ENCODE measurements around the gene DNAJB1. TPM values are rescaled to one million over a fixed set of nuclear protein-coding genes. Genes with fewer than 3 reads are reported as not detected.

Gene DNAJB1
- total RNA-seq, 1 experiment from 2014 or later, result 77.7 TPM

DNA sequence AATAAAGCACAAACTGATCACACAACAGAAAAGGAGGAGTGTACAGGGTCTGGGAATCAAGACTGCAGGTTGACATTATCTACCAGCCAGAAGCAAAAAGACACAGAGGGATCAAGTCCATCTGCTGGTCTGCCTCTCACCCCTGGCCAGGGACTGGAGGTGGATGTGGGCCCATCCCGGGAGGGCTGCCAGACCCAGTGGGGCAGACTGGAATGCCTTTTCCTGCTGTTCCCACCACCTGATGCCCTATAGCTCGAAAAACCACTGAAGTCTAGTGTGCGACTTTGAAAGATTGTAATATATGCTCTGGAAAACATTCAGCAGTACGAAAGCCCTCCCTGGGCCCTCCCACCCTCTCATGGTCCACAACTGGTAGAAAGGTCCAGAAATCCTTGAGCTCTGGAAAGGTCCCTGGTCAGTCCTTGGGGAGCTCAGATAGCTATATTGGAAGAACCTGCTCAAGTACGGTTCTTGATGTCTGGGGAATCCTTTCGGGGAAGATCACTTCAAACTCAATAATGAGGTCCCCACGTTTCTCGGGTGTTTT is 2.6 kb downstream of the DNAJB1 start:
- no peaks in the 10 kb centered on the region for H4K20me1 ChIP-seq (ENCODE audit: control insufficient read depth, insufficient read depth, insufficient read length)
- H3K4me2 ChIP-seq (ENCODE audit: insufficient read depth, insufficient read length, low read length), result peak overlapping the region; percentile 88
- peaks cover 9% of the 10 kb centered on the region for H3K79me1 ChIP-seq (ENCODE audit: insufficient read depth, low read depth, low read length, poor library complexity, severe bottlenecking)
- H3K4me1 ChIP-seq (ENCODE audit: insufficient read depth, low read length), result no peaks in the 10 kb centered on the region
- H4K91ac ChIP-seq (ENCODE audit: insufficient read length, low read depth, low read length), result no peak overlapping the region
- H3K36me3 Mint-ChIP-seq (ENCODE audit: insufficient read depth in 1 of 3, low read depth in 3 of 3), result peaks cover 27 to 36% (median 32%) of the 10 kb centered on the region in 3 experiments; a peak in 6 of 7 replicates
- no peak overlapping the region for H2BK20ac ChIP-seq (ENCODE audit: low read depth, low read length, poor library complexity, severe bottlenecking)
- no CpG with 5 or more reads among the region's 8 CpGs for WGBS (ENCODE audit: extremely low coverage, insufficient read length, low lambda C conversion rate)
- no peak overlapping the region for H2AK5ac ChIP-seq (ENCODE audit: insufficient read length, low read length)
- H3K4me3 Mint-ChIP-seq, result peak overlapping the region; percentile 91 to 94; a peak in 3 of 5 replicates
- H4K5ac ChIP-seq (ENCODE audit: insufficient read length, low read depth, low read length), result no peak overlapping the region
- no peak overlapping the region for H3K27ac ChIP-seq (ENCODE audit: insufficient read length, low read depth, low read length)
- H3K14ac ChIP-seq (ENCODE audit: insufficient read depth, low read length), result no peak overlapping the region
- no peak overlapping the region for H3K56ac ChIP-seq (ENCODE audit: insufficient read length, low read depth, low read length)
- H3K18ac ChIP-seq (ENCODE audit: insufficient read length, low read depth, low read length), result no peak overlapping the region
- H2AFZ ChIP-seq (ENCODE audit: low read length), result no peak overlapping the region
- peaks cover 26 to 32% of the 10 kb centered on the region in 2 experiments for H3K4me1 Mint-ChIP-seq
- peaks cover 14% of the 10 kb centered on the region; the same call in 1 of the 2 replicates for H3K79me2 ChIP-seq (ENCODE audit: insufficient read depth, low read length)
- H3K23me2 ChIP-seq (ENCODE audit: insufficient read length, low read depth, low read length, poor library complexity, severe bottlenecking), result peaks cover 9% of the 10 kb centered on the region
- H2BK120ac ChIP-seq (ENCODE audit: low read depth, low read length, poor library complexity, severe bottlenecking), result no peak overlapping the region
- H3K23ac ChIP-seq (ENCODE audit: insufficient read length, low read depth, low read length), result no peak overlapping the region
- H3K27me3 Mint-ChIP-seq (ENCODE audit: low read depth), result peaks cover 1% of the 10 kb centered on the region; the same call in 1 of the 2 replicates
- no peak for DNase-seq
- no peaks in the 10 kb centered on the region for H3K9me3 ChIP-seq (ENCODE audit: control insufficient read depth, low read depth, low read length)
- H3K27ac Mint-ChIP-seq, result peak overlapping the region in 1 of 3 experiments; percentile 42; a peak in 1 of 7 replicates
- H3K27me3 ChIP-seq (ENCODE audit: insufficient read depth, low read length), result no peaks in the 10 kb centered on the region
- no peak overlapping the region for H2BK12ac ChIP-seq (ENCODE audit: insufficient read length, low read depth, low read length)
- no peak overlapping the region for H3K9ac ChIP-seq (ENCODE audit: extremely low read depth, insufficient read length, low read length)
- H4K8ac ChIP-seq (replicated peaks; ENCODE audit: insufficient read length, low read depth, low read length), result no peak overlapping the region
- H3T11ph ChIP-seq (ENCODE audit: low read length), result no peak overlapping the region
- no peak overlapping the region for H3K4ac ChIP-seq (ENCODE audit: low read depth, low read length)
- TF ChIP-seq, protein P1, sequence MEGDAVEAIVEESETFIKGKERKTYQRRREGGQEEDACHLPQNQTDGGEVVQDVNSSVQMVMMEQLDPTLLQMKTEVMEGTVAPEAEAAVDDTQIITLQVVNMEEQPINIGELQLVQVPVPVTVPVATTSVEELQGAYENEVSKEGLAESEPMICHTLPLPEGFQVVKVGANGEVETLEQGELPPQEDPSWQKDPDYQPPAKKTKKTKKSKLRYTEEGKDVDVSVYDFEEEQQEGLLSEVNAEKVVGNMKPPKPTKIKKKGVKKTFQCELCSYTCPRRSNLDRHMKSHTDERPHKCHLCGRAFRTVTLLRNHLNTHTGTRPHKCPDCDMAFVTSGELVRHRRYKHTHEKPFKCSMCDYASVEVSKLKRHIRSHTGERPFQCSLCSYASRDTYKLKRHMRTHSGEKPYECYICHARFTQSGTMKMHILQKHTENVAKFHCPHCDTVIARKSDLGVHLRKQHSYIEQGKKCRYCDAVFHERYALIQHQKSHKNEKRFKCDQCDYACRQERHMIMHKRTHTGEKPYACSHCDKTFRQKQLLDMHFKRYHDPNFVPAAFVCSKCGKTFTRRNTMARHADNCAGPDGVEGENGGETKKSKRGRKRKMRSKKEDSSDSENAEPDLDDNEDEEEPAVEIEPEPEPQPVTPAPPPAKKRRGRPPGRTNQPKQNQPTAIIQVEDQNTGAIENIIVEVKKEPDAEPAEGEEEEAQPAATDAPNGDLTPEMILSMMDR (conservative IDR thresholded peaks at IDR 0.05), result no peak
- no peak overlapping the region for H2BK15ac ChIP-seq (ENCODE audit: low read depth, low read length)
- H3K9me3 Mint-ChIP-seq, result no peaks in the 10 kb centered on the region
- no peak overlapping the region for H2BK5ac ChIP-seq (ENCODE audit: insufficient read length, low read length)

Measured in H9 (cell line).